ENCODE data around the gene AMH. TPM values are rescaled to one million over a fixed set of nuclear protein-coding genes. Genes with fewer than 3 reads are reported as not detected.

The AMH gene
- total RNA-seq, 6 experiments from 2014 or later, result 0.24 to 1.2 (median 0.59) TPM

DNA sequence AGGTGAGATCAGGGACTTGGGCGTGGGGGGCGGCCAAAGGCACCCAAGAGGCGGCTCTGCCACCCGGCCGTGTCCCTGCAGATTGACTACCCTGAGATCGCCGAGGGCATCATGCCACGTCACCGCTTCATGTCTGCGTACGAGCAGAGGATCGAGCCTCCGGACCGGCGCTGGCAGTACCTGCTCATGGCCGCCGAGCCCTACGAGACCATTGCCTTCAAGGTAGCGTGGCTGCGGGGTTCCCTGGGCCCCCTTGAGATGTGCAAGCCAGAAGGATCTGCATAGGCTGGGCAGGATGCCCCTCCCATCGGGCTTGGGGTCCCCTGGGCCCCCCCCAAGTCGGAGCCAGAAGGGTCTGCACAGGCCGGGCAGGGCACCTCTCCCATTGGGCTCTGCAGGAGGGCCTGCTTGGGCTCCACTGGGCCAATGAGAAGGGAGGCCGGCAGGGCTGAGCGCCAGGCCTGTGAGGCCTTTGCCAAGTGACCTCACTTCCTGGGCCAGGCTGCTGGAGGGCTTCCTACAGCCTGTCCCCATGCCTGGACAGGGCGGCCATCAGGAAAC lies 2.2 kb upstream of the AMH start:
- no CpG with 5 or more reads among the region's 26 CpGs for WGBS (ENCODE audit: insufficient coverage, low coverage, low lambda C conversion rate, missing lambda C conversion rate)
- H3K27ac ChIP-seq, result no peak overlapping the region
- DNase-seq (peak in 2 of 3 donors; percentile 72 to 76), ATAC-seq (peak; percentile 52 to 82 (median 75))
- TF ChIP-seq POLR2A (IDR thresholded peaks at IDR 0.05), result no peak
- TF ChIP-seq, protein P1, sequence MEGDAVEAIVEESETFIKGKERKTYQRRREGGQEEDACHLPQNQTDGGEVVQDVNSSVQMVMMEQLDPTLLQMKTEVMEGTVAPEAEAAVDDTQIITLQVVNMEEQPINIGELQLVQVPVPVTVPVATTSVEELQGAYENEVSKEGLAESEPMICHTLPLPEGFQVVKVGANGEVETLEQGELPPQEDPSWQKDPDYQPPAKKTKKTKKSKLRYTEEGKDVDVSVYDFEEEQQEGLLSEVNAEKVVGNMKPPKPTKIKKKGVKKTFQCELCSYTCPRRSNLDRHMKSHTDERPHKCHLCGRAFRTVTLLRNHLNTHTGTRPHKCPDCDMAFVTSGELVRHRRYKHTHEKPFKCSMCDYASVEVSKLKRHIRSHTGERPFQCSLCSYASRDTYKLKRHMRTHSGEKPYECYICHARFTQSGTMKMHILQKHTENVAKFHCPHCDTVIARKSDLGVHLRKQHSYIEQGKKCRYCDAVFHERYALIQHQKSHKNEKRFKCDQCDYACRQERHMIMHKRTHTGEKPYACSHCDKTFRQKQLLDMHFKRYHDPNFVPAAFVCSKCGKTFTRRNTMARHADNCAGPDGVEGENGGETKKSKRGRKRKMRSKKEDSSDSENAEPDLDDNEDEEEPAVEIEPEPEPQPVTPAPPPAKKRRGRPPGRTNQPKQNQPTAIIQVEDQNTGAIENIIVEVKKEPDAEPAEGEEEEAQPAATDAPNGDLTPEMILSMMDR (IDR thresholded peaks at IDR 0.05), result no peak
- H3K9me3 ChIP-seq, result no peaks in the 10 kb centered on the region
- intact Hi-C loops (cut with DNase I), result no loop called here
- H3K4me3 ChIP-seq, result no peak overlapping the region
- H3K36me3 ChIP-seq, result peaks cover 12 to 39% (median 28%) of the 10 kb centered on the region in 4 donors
- H3K4me1 ChIP-seq, result peaks cover 0 to 19% (median under 1%) of the 10 kb centered on the region in 4 donors
- peaks cover 0 to 4% of the 10 kb centered on the region in 2 donors for H3K27me3 ChIP-seq

DNA sequence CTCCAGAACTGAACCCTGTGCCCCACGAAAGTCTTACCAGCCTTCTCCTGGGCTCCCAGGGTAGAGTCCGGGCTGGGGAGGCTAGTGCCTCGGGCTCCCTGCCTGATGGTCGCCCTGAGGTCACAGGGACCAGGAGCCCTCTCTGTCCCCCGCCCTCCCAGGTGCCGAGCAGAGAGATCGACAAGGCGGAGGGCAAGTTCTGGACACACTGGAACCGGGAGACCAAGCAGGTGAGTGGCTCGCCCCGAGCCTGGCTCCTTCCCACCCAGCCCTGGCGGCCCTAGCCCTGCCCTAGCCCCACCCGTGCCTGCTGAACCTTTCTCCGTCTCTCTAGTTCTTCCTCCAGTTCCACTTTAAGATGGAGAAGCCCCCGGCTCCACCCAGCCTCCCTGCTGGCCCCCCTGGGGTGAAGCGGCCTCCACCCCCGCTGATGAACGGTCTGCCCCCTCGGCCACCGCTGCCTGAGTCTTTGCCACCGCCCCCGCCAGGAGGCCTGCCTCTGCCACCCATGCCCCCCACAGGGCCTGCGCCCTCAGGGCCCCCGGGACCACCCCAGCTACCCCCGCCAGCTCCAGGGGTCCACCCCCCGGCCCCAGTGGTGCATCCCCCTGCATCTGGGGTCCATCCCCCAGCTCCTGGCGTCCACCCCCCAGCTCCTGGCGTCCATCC lies 1.6 kb upstream of the AMH start:
- ATAC-seq (no peak), DNase-seq (no peak)
- H3K27ac ChIP-seq, result no peak overlapping the region
- peaks cover 0 to 15% (median 0%) of the 10 kb centered on the region in 4 donors for H3K4me1 ChIP-seq
- TF ChIP-seq POLR2A (IDR thresholded peaks at IDR 0.05), result no peak
- TF ChIP-seq, protein P1 (IDR thresholded peaks at IDR 0.05), result no peak
- intact Hi-C loops (cut with DNase I), result no loop called here
- H3K4me3 ChIP-seq, result no peak overlapping the region
- WGBS (ENCODE audit: insufficient coverage, low coverage, low lambda C conversion rate, missing lambda C conversion rate), result 100% methylated on average over 4 of the region's 28 CpGs
- H3K27me3 ChIP-seq, result peaks cover 2 to 7% of the 10 kb centered on the region in 2 donors
- no peaks in the 10 kb centered on the region for H3K9me3 ChIP-seq
- H3K36me3 ChIP-seq, result peaks cover 12 to 39% (median 28%) of the 10 kb centered on the region in 4 donors

DNA sequence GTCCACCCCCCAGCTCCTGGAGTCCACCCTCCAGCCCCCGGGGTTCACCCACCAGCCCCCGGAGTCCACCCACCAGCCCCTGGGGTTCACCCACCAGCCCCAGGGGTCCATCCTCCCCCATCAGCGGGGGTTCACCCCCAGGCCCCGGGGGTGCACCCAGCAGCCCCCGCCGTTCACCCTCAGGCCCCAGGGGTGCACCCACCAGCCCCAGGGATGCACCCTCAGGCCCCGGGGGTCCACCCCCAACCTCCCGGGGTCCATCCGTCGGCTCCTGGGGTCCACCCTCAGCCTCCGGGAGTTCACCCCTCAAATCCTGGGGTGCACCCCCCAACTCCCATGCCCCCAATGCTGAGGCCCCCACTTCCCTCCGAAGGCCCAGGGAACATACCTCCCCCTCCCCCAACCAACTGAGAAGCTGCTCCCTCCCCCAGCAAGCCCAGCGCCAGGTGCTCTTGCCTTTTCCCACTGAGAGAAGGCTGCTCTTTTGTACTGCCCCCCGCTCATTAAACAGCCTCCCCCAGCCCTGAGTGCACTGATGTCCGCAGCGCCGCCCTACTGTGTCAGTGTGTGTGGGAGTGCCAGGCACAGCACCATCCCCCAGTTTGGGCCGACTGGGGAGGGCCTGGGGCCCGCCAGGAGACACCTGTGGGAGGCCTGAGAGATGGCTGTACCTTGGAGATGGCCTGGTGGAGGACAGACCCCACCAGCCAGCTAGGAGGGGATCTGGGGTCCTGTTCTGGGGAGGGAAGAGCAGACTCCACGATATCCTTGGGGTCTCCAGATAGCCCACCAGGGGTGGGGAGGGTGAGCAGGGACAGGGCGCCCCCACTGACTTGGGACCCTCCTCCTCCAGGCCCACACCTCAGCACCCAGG lies 750 bp upstream of the AMH start:
- DNase-seq (no peak), ATAC-seq (no peak)
- intact Hi-C loops (cut with DNase I), result no loop called here
- H3K36me3 ChIP-seq, result peaks cover 12 to 37% (median 28%) of the 10 kb centered on the region in 4 donors
- TF ChIP-seq, protein P1 (IDR thresholded peaks at IDR 0.05), result no peak
- no peak overlapping the region for H3K4me3 ChIP-seq
- H3K27me3 ChIP-seq, result peaks cover 7 to 12% of the 10 kb centered on the region in 2 donors
- H3K4me1 ChIP-seq, result peaks cover 0 to 23% (median 0%) of the 10 kb centered on the region in 4 donors
- H3K27ac ChIP-seq, result no peak overlapping the region
- H3K9me3 ChIP-seq, result no peaks in the 10 kb centered on the region
- WGBS (ENCODE audit: insufficient coverage, low coverage, low lambda C conversion rate, missing lambda C conversion rate), result no CpG with 5 or more reads among the region's 21 CpGs

DNA sequence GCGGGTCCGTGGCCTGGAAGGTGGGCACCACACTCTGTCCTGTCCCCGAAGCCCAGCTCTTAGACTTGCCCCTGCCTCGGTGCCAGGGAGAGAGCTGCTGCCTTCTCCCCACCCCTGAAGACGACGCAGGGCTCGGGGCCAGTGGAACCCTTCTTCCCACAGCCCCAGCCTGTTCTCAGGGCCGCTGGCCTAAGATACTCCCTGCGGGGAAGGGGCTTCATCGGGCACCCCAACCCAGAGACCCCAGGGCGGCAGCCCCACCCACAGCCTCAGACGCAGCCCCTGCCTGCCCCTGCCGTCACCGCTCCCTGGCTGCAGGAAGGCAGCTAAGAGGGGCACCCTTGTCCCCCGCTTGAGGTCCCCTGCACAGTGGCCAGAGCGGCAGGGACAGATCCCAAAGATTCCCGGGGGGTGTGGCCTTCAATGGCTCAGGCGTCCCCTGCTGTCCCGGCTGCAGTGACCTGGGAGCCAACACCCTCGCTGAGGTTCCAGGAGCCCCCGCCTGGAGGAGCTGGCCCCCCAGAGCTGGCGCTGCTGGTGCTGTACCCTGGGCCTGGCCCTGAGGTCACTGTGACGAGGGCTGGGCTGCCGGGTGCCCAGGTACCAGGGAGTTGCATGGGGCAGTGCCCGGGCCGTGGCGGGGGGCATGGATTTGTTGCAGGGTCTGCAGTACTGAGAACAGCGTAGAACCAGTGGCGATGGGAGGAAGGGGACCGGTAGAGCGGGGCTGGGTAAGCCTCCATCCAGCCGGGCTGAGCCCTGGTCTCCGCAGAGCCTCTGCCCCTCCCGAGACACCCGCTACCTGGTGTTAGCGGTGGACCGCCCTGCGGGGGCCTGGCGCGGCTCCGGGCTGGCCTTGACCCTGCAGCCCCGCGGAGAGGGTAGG lies 1.0 kb downstream of the AMH start:
- peaks cover 7 to 16% of the 10 kb centered on the region in 2 donors for H3K27me3 ChIP-seq
- no peaks in the 10 kb centered on the region for H3K9me3 ChIP-seq
- H3K4me3 ChIP-seq, result no peak overlapping the region
- H3K27ac ChIP-seq, result no peak overlapping the region
- DNase-seq (no peak), ATAC-seq (peak in 1 of 4 donors; percentile 7)
- H3K4me1 ChIP-seq, result peaks cover 0 to 27% (median 0%) of the 10 kb centered on the region in 4 donors
- peaks cover 6 to 19% (median 18%) of the 10 kb centered on the region in 4 donors for H3K36me3 ChIP-seq
- 7% methylated on average over 3 of the region's 43 CpGs for WGBS (ENCODE audit: insufficient coverage, low coverage, low lambda C conversion rate, missing lambda C conversion rate)
- TF ChIP-seq, protein P1 (IDR thresholded peaks at IDR 0.05), result no peak
- TF ChIP-seq POLR2A (IDR thresholded peaks at IDR 0.05), result no peak
- intact Hi-C loops (cut with DNase I), result no loop called here

Measured in right lobe of liver (tissue), 6 donors.